HL-60 (cell line): ENCODE data around the gene TRIM21.

Experiments used
- DNase-seq, 2 experiments: peaks; one replicate each; pipeline ENCODE4 v3.0.0-alpha.2; 2010 to 2020; ENCODE audit warnings: low read depth in 1 of 2, low spot score in 1 of 2
- H3K27ac ChIP-seq: fragments of 250-450 bp; sonication (Bioruptor Pico); replicated peaks from 2 replicates; pipeline ENCODE4 v1.5.1; 2020; ENCODE audit warnings: mild to moderate bottlenecking, moderate library complexity
- H3K27me3 ChIP-seq: fragments of 250-450 bp; sonication (Bioruptor Pico); 2 replicates; pipeline ENCODE4 v1.5.1; 2021; ENCODE audit warnings: mild to moderate bottlenecking, moderate library complexity; ENCODE audit not compliant: insufficient read depth, poor library complexity, severe bottlenecking
- H3K4me3 ChIP-seq: replicated peaks from 2 replicates; pipeline ENCODE4 v1.5.1; 2011; ENCODE audit warnings: mild to moderate bottlenecking, control low read depth, low read length; ENCODE audit not compliant: insufficient read depth
- GABPA ChIP-seq: IDR thresholded peaks from 2 replicates; pipeline ENCODE4 v1.6.1; 2012; ENCODE audit warnings: low read depth
- POLR2AphosphoS5 ChIP-seq: IDR thresholded peaks from 2 replicates; pipeline ENCODE4 v1.6.1; 2012; ENCODE audit warnings: low read depth
- SPI1 ChIP-seq: IDR thresholded peaks from 2 replicates; pipeline ENCODE4 v1.6.1; 2012; ENCODE audit warnings: low read depth, mild to moderate bottlenecking, borderline replicate concordance
- TF ChIP-seq, protein P1 (sequence below): IDR thresholded peaks from one replicate; pipeline ENCODE4 v1.5.1; 2011; ENCODE audit warnings: low read length, control low read depth, inconsistent platforms; ENCODE audit not compliant: insufficient read depth
- TF ChIP-seq, protein P2 (sequence below): IDR thresholded peaks from 2 replicates; pipeline ENCODE4 v1.6.1; 2012; ENCODE audit warnings: low read depth; ENCODE audit not compliant: insufficient replicate concordance

TRIM21 gene

DNA sequence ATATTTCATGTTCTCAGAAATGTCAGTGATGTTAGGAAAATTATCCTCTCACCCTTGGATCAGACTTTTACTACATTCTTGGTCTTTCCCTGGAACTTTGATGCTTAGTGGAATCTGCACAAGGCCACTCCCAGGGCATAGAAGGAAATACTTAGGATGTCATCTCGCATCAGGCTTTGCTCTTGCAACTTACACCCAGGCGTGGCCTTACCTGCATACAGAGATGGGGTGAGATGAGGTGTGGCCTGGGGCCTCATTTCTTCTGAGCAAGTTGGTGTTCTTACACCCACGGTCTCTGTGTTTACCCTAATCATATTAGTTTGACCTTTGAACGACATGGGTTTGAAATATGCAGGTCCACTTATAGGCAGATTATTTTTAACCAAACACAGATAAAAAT is 36.5 kb upstream of the TRIM21 start:
- H3K27ac ChIP-seq = no peak overlapping the region
- no peak overlapping the region for H3K4me3 ChIP-seq
- no peaks in the 10 kb centered on the region for H3K27me3 ChIP-seq
- TF ChIP-seq, protein P1, sequence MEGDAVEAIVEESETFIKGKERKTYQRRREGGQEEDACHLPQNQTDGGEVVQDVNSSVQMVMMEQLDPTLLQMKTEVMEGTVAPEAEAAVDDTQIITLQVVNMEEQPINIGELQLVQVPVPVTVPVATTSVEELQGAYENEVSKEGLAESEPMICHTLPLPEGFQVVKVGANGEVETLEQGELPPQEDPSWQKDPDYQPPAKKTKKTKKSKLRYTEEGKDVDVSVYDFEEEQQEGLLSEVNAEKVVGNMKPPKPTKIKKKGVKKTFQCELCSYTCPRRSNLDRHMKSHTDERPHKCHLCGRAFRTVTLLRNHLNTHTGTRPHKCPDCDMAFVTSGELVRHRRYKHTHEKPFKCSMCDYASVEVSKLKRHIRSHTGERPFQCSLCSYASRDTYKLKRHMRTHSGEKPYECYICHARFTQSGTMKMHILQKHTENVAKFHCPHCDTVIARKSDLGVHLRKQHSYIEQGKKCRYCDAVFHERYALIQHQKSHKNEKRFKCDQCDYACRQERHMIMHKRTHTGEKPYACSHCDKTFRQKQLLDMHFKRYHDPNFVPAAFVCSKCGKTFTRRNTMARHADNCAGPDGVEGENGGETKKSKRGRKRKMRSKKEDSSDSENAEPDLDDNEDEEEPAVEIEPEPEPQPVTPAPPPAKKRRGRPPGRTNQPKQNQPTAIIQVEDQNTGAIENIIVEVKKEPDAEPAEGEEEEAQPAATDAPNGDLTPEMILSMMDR = no peak
- TF ChIP-seq POLR2AphosphoS5 (no peak), GABPA (no peak), SPI1 (no peak)
- TF ChIP-seq, protein P2, sequence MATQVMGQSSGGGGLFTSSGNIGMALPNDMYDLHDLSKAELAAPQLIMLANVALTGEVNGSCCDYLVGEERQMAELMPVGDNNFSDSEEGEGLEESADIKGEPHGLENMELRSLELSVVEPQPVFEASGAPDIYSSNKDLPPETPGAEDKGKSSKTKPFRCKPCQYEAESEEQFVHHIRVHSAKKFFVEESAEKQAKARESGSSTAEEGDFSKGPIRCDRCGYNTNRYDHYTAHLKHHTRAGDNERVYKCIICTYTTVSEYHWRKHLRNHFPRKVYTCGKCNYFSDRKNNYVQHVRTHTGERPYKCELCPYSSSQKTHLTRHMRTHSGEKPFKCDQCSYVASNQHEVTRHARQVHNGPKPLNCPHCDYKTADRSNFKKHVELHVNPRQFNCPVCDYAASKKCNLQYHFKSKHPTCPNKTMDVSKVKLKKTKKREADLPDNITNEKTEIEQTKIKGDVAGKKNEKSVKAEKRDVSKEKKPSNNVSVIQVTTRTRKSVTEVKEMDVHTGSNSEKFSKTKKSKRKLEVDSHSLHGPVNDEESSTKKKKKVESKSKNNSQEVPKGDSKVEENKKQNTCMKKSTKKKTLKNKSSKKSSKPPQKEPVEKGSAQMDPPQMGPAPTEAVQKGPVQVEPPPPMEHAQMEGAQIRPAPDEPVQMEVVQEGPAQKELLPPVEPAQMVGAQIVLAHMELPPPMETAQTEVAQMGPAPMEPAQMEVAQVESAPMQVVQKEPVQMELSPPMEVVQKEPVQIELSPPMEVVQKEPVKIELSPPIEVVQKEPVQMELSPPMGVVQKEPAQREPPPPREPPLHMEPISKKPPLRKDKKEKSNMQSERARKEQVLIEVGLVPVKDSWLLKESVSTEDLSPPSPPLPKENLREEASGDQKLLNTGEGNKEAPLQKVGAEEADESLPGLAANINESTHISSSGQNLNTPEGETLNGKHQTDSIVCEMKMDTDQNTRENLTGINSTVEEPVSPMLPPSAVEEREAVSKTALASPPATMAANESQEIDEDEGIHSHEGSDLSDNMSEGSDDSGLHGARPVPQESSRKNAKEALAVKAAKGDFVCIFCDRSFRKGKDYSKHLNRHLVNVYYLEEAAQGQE = no peak
- DNase-seq = no peak

DNA sequence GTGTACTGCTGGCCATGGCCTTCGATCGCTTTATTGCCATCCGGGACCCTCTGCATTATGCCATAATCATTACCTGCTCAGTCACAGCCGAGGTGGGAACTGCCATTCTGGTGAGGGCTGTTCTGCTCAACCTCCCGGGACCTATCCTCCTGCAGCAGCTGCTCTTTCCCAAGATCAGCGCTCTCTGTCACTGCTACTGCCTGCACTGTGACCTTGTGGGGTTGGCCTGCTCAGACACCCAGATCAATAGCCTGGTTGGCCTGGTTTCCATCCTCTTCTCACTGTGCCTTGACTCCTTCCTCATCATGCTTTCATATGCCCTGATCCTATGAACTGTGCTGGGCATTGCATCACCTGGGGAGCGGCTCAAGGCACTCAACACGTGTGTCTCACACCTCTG is 24.9 kb upstream of the TRIM21 start:
- H3K27me3 ChIP-seq = no peaks in the 10 kb centered on the region
- DNase-seq = no peak
- no peak overlapping the region for H3K4me3 ChIP-seq
- H3K27ac ChIP-seq = no peak overlapping the region
- TF ChIP-seq GABPA (no peak), SPI1 (no peak), POLR2AphosphoS5 (no peak)
- TF ChIP-seq, protein P2 = no peak
- TF ChIP-seq, protein P1 = no peak

DNA sequence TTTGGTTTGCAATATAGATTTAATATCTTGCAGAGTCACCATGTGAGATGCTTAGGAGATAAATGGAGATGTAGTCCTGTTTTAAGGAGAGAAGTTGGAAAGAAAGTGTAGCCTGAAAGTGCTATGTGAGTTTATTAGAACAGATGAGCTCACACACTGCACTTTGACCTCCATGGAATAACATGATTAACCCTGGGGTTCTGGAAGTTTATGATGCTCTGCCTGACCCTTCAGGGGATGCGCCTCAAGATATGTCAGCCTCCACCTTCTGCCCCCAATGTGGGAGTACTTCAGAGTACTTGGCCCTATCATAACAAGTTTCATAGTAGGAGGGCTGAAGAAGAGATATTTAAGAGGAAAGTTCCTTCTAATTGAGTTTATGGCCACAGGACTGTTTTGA is 23.3 kb upstream of the TRIM21 start:
- no peaks in the 10 kb centered on the region for H3K27me3 ChIP-seq
- no peak for DNase-seq
- no peak overlapping the region for H3K27ac ChIP-seq
- no peak overlapping the region for H3K4me3 ChIP-seq
- TF ChIP-seq GABPA = no peak
- no peak for TF ChIP-seq POLR2AphosphoS5
- TF ChIP-seq, protein P1 = no peak
- TF ChIP-seq SPI1 = no peak
- TF ChIP-seq, protein P2 = no peak
